Natural killer cell (primary cell): ENCODE data around the gene TENM3. TPM values are rescaled to one million over a fixed set of nuclear protein-coding genes. Genes with fewer than 3 reads are reported as not detected.

Experiments
- ATAC-seq, 3 donors: fragments of 150-1000 bp in 2 of 3; fragments of 200-7000 bp in 1 of 3; cut with Tn5 transposase; 1 replicate in 1 of 3; 2 replicates in 2 of 3; pipeline ENCODE4 v1.10.0; 2021; ENCODE audit warnings: mild to moderate bottlenecking in 2 of 3, moderate library complexity in 2 of 3
- DNase-seq, 2 donors: peaks; one replicate each; pipeline versions ENCODE4 v3.0.0 to v3.0.0-alpha.2; 2013 to 2021; ENCODE audit warnings: mixed read lengths in 1 of 2
- H3K27ac ChIP-seq: one replicate; pipeline ENCODE4 v1.5.1; 2013; ENCODE audit warnings: mild to moderate bottlenecking, low read length
- H3K27me3 ChIP-seq: one replicate; pipeline ENCODE4 v1.6.1; 2013; ENCODE audit warnings: low read length; ENCODE audit not compliant: control insufficient read depth, insufficient read depth
- H3K36me3 ChIP-seq: one replicate; pipeline ENCODE4 v1.6.1; 2013; ENCODE audit warnings: low read length; ENCODE audit not compliant: control insufficient read depth, insufficient read depth
- H3K4me1 ChIP-seq: one replicate; pipeline ENCODE4 v1.6.1; 2013; ENCODE audit warnings: low read length; ENCODE audit not compliant: control insufficient read depth, insufficient read depth
- H3K4me3 ChIP-seq: one replicate; pipeline ENCODE4 v1.5.1; 2013; ENCODE audit warnings: low read length
- H3K9me3 ChIP-seq: one replicate; pipeline ENCODE4 v1.6.1; 2013; ENCODE audit warnings: low read length; ENCODE audit not compliant: control insufficient read depth, insufficient read depth
- H3K27ac Mint-ChIP-seq, 2 donors: one replicate each; pipeline ENCODE4 v1.8.0; 2022; ENCODE audit warnings: mild to moderate bottlenecking in 2 of 2, mixed read lengths in 2 of 2, moderate library complexity in 1 of 2
- H3K27me3 Mint-ChIP-seq, 2 donors: one replicate each; pipeline ENCODE4 v1.8.0; 2022; ENCODE audit warnings: low read depth in 2 of 2, mixed read lengths in 2 of 2
- H3K36me3 Mint-ChIP-seq: one replicate; pipeline ENCODE4 v1.8.0; 2022; ENCODE audit warnings: mixed read lengths
- H3K4me1 Mint-ChIP-seq, 2 donors: one replicate each; pipeline ENCODE4 v1.8.0; 2022; ENCODE audit warnings: mixed read lengths in 2 of 2
- H3K4me3 Mint-ChIP-seq: one replicate; pipeline ENCODE4 v1.8.0; 2022; ENCODE audit warnings: mild to moderate bottlenecking, moderate library complexity, mixed read lengths
- H3K9me3 Mint-ChIP-seq, 2 donors: one replicate each; pipeline ENCODE4 v1.8.0; 2022; ENCODE audit warnings: mixed read lengths in 2 of 2
- WGBS: methylation state at CpG from one replicate; pipeline ENCODE4 v1.1.7; 2013; ENCODE audit warnings: missing lambda C conversion rate; ENCODE audit not compliant: insufficient coverage; 5-methylcytosine and 5-hydroxymethylcytosine counted together
- intact Hi-C: fragments of 100-400 bp; cut with micrococcal nuclease; formaldehyde crosslinking; loops from one replicate; pipeline ENCODE4 v1.14.2; 2022
- total RNA-seq, 4 donors: library from RNA; stranded (reverse); fragments of 120-200 nt in 1 of 4; gene quantifications; one replicate each; pipeline versions ENCODE4 v1.2.3 to v1.2.4, GENCODE V29; 2013 to 2022
- TF ChIP-seq, protein P1 (sequence below): fragments of 200-600 bp; IDR thresholded peaks from one replicate; pipeline ENCODE4 v1.8.0; 2022; ENCODE audit warnings: antibody characterized with exemption

Gene TENM3
- total RNA-seq, 3 donors from 2014 or later (not counting 1 experiment from before 2014, with no cell fraction given) = not detected

DNA sequence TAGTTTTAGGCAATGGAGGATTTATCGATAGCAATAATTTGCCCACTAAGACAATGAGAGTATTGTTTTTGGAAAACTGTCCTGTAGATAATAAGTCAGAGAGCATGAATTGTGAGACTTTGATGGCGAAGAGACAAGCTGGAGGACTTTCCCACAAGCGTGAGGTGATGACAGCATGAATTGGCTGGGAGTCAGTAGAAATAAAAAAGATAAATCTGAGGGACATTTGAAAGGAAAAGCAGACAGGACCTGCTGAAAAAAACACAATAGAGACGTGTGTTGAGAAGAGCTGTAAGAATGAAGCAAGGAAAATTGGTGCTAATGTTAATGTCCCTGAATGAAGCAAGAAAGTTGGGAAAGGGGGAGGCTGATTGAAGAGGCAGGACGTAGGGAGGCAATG lies 440.5 kb downstream of the TENM3 start:
- H3K4me1 ChIP-seq = no peaks in the 10 kb centered on the region
- H3K27me3 Mint-ChIP-seq = peaks cover 8 to 21% of the 10 kb centered on the region in 2 donors
- no peaks in the 10 kb centered on the region for H3K36me3 Mint-ChIP-seq
- H3K4me1 Mint-ChIP-seq = no peaks in the 10 kb centered on the region
- no peaks in the 10 kb centered on the region for H3K9me3 Mint-ChIP-seq
- H3K27ac Mint-ChIP-seq = no peak overlapping the region
- H3K36me3 ChIP-seq = no peaks in the 10 kb centered on the region
- DNase-seq (no peak), ATAC-seq (no peak)
- intact Hi-C loops = no loop called here
- no peaks in the 10 kb centered on the region for H3K27me3 ChIP-seq
- H3K4me3 Mint-ChIP-seq = no peak overlapping the region
- TF ChIP-seq, protein P1, sequence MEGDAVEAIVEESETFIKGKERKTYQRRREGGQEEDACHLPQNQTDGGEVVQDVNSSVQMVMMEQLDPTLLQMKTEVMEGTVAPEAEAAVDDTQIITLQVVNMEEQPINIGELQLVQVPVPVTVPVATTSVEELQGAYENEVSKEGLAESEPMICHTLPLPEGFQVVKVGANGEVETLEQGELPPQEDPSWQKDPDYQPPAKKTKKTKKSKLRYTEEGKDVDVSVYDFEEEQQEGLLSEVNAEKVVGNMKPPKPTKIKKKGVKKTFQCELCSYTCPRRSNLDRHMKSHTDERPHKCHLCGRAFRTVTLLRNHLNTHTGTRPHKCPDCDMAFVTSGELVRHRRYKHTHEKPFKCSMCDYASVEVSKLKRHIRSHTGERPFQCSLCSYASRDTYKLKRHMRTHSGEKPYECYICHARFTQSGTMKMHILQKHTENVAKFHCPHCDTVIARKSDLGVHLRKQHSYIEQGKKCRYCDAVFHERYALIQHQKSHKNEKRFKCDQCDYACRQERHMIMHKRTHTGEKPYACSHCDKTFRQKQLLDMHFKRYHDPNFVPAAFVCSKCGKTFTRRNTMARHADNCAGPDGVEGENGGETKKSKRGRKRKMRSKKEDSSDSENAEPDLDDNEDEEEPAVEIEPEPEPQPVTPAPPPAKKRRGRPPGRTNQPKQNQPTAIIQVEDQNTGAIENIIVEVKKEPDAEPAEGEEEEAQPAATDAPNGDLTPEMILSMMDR = no peak
- H3K4me3 ChIP-seq = no peak overlapping the region
- 72% methylated on average over 5 of the region's 5 CpGs for WGBS
- no peaks in the 10 kb centered on the region for H3K9me3 ChIP-seq
- H3K27ac ChIP-seq = no peak overlapping the region

DNA sequence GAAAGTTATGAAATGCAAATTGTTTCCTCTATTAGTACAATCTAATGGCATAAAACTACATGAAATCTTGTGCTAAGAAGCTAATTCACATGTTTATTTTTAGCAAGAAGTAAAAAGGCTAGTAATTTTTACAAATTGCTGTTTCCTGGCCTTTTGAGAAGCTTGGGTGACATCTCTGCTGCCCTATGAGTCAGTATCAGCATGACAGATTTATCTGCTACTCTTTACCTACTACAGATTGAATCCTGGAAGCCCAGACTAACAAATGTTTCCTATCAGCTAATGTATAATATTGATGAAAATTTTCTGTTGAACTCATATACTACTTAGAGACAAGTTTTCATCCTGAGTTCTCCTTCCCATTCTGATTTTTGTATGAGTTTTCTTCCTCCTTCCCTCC lies 441.6 kb downstream of the TENM3 start:
- DNase-seq (no peak), ATAC-seq (no peak)
- Mint-ChIP-seq H3K9me3 (no peaks in the 10 kb centered on the region), H3K36me3 (no peaks in the 10 kb centered on the region), H3K4me1 (no peaks in the 10 kb centered on the region), H3K27ac (no peak overlapping the region), H3K27me3 (peaks cover 8 to 21% of the 10 kb centered on the region in 2 donors), H3K4me3 (no peak overlapping the region)
- Histone ChIP-seq H3K4me3 (no peak overlapping the region), H3K27ac (no peak overlapping the region), H3K9me3 (no peaks in the 10 kb centered on the region), H3K36me3 (no peaks in the 10 kb centered on the region), H3K4me1 (no peaks in the 10 kb centered on the region), H3K27me3 (no peaks in the 10 kb centered on the region)
- TF ChIP-seq, protein P1 = no peak
- intact Hi-C loops = no loop called here

DNA sequence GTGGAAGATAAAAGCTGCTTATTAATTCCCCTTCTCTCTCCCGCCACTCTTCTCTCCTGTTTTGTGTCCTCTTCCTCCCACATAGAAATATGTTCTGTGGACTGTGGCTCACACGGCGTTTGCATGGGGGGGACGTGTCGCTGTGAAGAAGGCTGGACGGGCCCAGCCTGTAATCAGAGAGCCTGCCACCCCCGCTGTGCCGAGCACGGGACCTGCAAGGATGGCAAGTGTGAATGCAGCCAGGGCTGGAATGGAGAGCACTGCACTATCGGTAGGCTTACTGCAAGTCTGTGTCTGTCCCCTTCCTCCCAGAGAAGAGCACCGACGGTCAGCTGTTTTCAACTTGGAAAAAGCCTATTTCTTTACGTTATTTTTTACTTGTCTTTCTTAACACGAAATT lies 444.9 kb downstream of the TENM3 start:
- H3K4me1 ChIP-seq = no peaks in the 10 kb centered on the region
- H3K9me3 ChIP-seq = no peaks in the 10 kb centered on the region
- H3K4me3 ChIP-seq = no peak overlapping the region
- Mint-ChIP-seq H3K9me3 (no peaks in the 10 kb centered on the region), H3K4me1 (no peaks in the 10 kb centered on the region), H3K27me3 (peaks cover 8 to 20% of the 10 kb centered on the region in 2 donors), H3K4me3 (no peak overlapping the region), H3K27ac (no peak overlapping the region), H3K36me3 (no peaks in the 10 kb centered on the region)
- intact Hi-C loops = no loop called here
- no peaks in the 10 kb centered on the region for H3K36me3 ChIP-seq
- no peaks in the 10 kb centered on the region for H3K27me3 ChIP-seq
- ATAC-seq (no peak), DNase-seq (no peak)
- no peak overlapping the region for H3K27ac ChIP-seq
- WGBS = 86% methylated on average over 13 of the region's 14 CpGs
- TF ChIP-seq, protein P1 = no peak

DNA sequence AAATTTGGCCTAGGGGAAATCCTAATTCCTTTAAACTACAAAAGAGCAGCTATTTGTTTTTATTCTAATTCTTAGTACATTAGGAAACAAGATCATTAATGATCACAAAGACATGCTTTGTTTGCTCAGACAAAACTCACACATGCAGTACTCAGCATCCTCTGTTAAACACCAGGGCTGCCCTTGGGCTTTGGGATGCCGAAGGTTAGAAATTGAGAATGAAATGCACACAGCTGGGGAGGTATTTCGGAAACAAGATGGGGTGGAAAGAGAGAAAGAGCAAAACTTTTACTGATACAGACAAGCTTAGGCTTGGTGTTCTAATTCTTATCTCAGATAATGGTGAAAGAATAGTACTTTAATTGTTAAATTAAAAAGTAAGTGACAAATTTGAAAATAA lies 451.3 kb downstream of the TENM3 start:
- Histone ChIP-seq H3K27me3 (no peaks in the 10 kb centered on the region), H3K9me3 (no peaks in the 10 kb centered on the region), H3K27ac (no peak overlapping the region), H3K36me3 (no peaks in the 10 kb centered on the region), H3K4me1 (no peaks in the 10 kb centered on the region), H3K4me3 (no peak overlapping the region)
- H3K27ac Mint-ChIP-seq = no peak overlapping the region
- no peaks in the 10 kb centered on the region for H3K4me1 Mint-ChIP-seq
- 85% methylated on average over 2 of the region's 2 CpGs for WGBS
- TF ChIP-seq, protein P1 = no peak
- DNase-seq = no peak
- no peaks in the 10 kb centered on the region for H3K9me3 Mint-ChIP-seq
- intact Hi-C loops = no loop called here
- ATAC-seq = no peak
- H3K36me3 Mint-ChIP-seq = no peaks in the 10 kb centered on the region
- no peak overlapping the region for H3K4me3 Mint-ChIP-seq
- H3K27me3 Mint-ChIP-seq = peaks cover 0 to 7% of the 10 kb centered on the region in 2 donors
